Progenitor cell of endocrine pancreas (in vitro differentiated cells): Measurements from ENCODE around the gene PPM1E. TPM values are rescaled to one million over a fixed set of nuclear protein-coding genes. Genes with fewer than 3 reads are reported as not detected.

Experiments used
- DNase-seq: peaks from one replicate; pipeline ENCODE4 v3.0.0; 2021; ENCODE audit warnings: low spot score; ENCODE audit not compliant: unreplicated experiment
- H3K27ac Mint-ChIP-seq: 2 replicates; pipeline ENCODE4 v1.8.0; 2021; ENCODE audit warnings: mild to moderate bottlenecking, moderate library complexity, mixed read lengths
- H3K27me3 Mint-ChIP-seq: 2 replicates; pipeline ENCODE4 v1.8.0; 2021; ENCODE audit warnings: mixed read lengths
- H3K36me3 Mint-ChIP-seq: 2 replicates; pipeline ENCODE4 v1.8.0; 2022; ENCODE audit warnings: mixed read lengths; ENCODE audit not compliant: insufficient read depth
- H3K4me1 Mint-ChIP-seq: 2 replicates; pipeline ENCODE4 v1.8.0; 2021; ENCODE audit warnings: low read depth, mixed read lengths
- H3K4me3 Mint-ChIP-seq: 2 replicates; pipeline ENCODE4 v1.8.0; 2021; ENCODE audit warnings: low read depth, mild to moderate bottlenecking, moderate library complexity, mixed read lengths
- H3K9me3 Mint-ChIP-seq: 2 replicates; pipeline ENCODE4 v1.8.0; 2021; ENCODE audit warnings: low read depth, mixed read lengths
- CTCF ChIP-seq: fragments of 200-600 bp; sonication (generic); IDR thresholded peaks from one replicate; pipeline ENCODE4 v1.5.0; 2021; ENCODE audit warnings: antibody characterized with exemption, mild to moderate bottlenecking; ENCODE audit not compliant: unreplicated experiment
- total RNA-seq: library from RNA; stranded (reverse); gene quantifications from 2 replicates; pipeline ENCODE4 v1.2.1, GENCODE V29; 2021

The PPM1E gene
- total RNA-seq, 1 donor from 2014 or later, result 1.6 TPM

- Mint-ChIP-seq H3K9me3 (no peaks in the 10 kb centered on the region), H3K36me3 (no peaks in the 10 kb centered on the region), H3K4me1 (no peaks in the 10 kb centered on the region), H3K27me3 (no peaks in the 10 kb centered on the region), H3K4me3 (no peak overlapping the region), H3K27ac (no peak overlapping the region)
- no peak for DNase-seq
- no peak for TF ChIP-seq CTCF
Measured at GRCh38 chr17:58823051-58823525, 67.4 kb downstream of the PPM1E start.

GRCh38 chr17:58829172-58829637, 73.6 kb downstream of the PPM1E start:
- Mint-ChIP-seq H3K36me3 (peaks cover 1% of the 10 kb centered on the region), H3K27ac (no peak overlapping the region), H3K4me1 (peaks cover 1% of the 10 kb centered on the region), H3K27me3 (no peaks in the 10 kb centered on the region), H3K4me3 (no peak overlapping the region), H3K9me3 (peaks cover 7% of the 10 kb centered on the region)
- no peak for TF ChIP-seq CTCF
- DNase-seq, result no peak

GRCh38 chr17:58831780-58832179, 76.1 kb downstream of the PPM1E start:
- DNase-seq, result no peak
- no peak for TF ChIP-seq CTCF
- peaks cover 7% of the 10 kb centered on the region for H3K9me3 Mint-ChIP-seq
- peaks cover 1% of the 10 kb centered on the region for H3K4me1 Mint-ChIP-seq
- H3K27me3 Mint-ChIP-seq, result no peaks in the 10 kb centered on the region
- peak overlapping the region; percentile 19 for H3K27ac Mint-ChIP-seq
- no peak overlapping the region for H3K4me3 Mint-ChIP-seq
- peaks cover 1% of the 10 kb centered on the region for H3K36me3 Mint-ChIP-seq

- no peak for TF ChIP-seq CTCF
- Mint-ChIP-seq H3K27me3 (no peaks in the 10 kb centered on the region), H3K9me3 (peaks cover 7% of the 10 kb centered on the region), H3K4me1 (peaks cover 1% of the 10 kb centered on the region), H3K36me3 (peaks cover 1% of the 10 kb centered on the region), H3K4me3 (no peak overlapping the region), H3K27ac (no peak overlapping the region)
- DNase-seq, result no peak
Measured at GRCh38 chr17:58832514-58832913, 76.9 kb downstream of the PPM1E start.

- H3K27me3 Mint-ChIP-seq, result no peaks in the 10 kb centered on the region
- no peak overlapping the region for H3K27ac Mint-ChIP-seq
- no peaks in the 10 kb centered on the region for H3K36me3 Mint-ChIP-seq
- peaks cover 3% of the 10 kb centered on the region for H3K9me3 Mint-ChIP-seq
- no peak for TF ChIP-seq CTCF
- no peak overlapping the region for H3K4me3 Mint-ChIP-seq
- H3K4me1 Mint-ChIP-seq, result no peaks in the 10 kb centered on the region
- no peak for DNase-seq
Measured at GRCh38 chr17:58837699-58838098, 82.0 kb downstream of the PPM1E start.
